Renal cortex interstitium (tissue), 11 donors: Measurements from ENCODE around the gene PRMT7. TPM values are rescaled to one million over a fixed set of nuclear protein-coding genes. Genes with fewer than 3 reads are reported as not detected.
"Not testable (repeated sequence)": the region's sequence is repeated elsewhere in the genome, so short reads cannot be mapped to it uniquely, and the experiment has no call there.

Experiments used
- DNase-seq, 11 donors: peaks; one replicate each; pipeline ENCODE4 v3.0.0-alpha.2; 2013; ENCODE audit warnings: low read depth in 9 of 11, low spot score in 4 of 11; ENCODE audit errors: extremely low read depth in 1 of 11
- polyA plus RNA-seq, 3 donors: library from polyadenylated mRNA; unstranded; fragments of 120-200 nt; gene quantifications; one replicate each; pipeline ENCODE4 v1.2.1, GENCODE V29; 2013; ENCODE audit not compliant: insufficient read length in 3 of 3

The PRMT7 gene
- polyA plus RNA-seq, 3 donors = 51.2 to 64.2 (median 52.5) TPM

DNA sequence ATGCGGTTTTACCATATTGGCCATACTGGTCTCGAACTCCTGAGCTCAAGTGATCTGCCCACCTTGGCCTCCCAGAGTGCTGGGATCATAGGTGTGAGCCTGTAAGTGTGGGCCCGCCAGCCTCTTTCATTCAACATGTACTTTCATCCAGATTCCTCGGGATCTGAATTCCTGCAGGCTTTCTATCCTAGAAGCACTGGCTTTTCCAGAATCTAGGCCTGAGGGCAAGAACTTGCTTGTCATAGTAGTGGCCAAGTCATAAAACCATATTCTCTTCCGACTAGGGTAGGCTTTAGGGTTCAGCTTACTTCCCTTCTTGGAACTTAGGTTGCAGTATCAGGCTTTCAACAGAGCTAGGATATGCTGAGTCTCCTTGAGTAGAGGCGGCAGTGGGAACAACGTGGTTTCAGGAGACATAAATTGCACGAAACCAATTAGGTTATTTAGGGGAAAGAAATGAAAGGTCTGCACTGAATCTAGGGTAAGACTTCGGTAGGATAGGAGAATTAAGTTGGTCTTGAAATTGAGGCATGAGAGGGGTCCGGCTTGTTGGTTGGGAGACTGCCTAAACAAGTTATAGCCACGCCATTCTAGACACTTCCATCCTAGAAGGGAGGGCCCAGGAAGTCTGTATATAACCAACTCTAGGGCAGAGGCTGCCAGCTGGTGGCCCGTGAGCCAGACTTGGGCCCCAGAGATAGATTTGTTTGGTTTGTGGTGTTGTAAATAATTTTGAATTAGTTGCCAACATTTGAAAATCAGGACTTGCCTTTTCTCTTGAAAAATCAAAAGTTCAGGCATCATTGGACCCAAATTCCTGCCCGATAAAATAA is 30.9 kb upstream of the PRMT7 start:
- no peak for DNase-seq

DNA sequence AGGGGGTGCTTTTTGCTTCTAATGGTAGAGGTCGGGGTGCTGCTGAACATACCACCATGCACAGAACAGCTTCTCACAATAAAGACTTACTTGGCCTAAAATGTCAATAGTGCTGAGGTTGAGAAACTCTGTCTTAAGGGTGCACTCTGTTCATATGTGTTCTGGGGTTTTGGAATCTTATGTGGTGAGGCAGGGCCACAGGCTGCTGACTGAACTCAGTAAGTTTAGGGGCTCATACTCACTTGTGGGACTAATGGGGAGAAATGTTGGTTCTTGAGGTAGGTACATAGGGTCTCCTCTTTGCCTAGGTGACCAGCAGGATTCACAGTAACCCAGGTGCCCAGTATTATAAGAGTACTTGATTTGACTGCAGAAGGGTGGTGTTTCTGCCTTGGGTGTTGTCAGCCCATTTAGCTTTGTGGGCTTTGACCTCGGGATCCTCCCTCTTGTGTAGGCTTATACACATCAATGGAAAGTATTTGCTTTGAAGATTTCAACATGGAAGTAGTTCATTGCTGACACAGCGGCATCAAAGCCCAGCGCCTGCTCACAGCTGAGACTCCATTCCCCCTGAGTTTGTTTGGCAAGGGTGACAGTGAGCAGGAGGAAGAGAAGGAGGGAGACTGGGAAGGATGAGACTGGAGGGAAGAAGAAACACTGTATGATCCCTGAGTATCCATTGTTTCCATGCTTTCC is 29.3 kb upstream of the PRMT7 start:
- no peak for DNase-seq

DNA sequence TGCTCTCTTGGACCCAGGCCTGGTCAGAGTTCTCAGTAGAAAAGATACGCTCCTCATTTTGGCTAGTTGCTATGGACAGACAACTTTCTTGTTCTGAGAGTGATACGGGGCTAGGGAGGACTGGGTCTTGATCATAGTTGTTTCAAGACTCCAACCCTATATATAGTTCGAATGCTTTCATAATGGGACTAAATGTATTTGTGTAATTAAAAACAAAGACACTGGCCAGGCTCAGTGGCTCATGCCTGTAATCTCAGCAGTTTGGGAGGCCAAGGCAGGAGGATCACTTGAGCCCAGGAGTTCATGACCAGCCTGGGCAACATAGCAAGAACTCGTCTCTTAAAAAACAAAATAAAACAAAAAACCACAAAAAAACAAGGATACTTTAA is 28.8 kb upstream of the PRMT7 start:
- DNase-seq = no peak

DNA sequence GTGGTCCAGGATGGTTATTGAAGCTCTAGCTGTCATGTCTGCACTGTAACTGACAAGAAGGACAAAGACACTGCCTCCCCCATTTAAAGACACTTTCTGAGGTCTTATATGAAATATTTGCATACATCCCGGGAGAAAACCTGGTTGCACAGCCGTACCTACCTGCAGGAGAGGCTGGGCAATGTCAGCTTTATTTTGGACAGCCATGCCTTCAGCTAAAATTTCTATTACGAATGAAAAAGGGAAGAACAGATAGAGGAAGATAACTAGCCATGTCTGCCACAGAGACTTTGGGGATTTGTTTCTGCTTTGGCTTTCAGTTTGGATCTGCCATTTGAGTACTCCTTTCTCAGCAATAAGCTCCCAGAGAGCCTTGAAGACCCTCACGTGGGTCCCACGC is 27.5 kb upstream of the PRMT7 start:
- no peak for DNase-seq

DNA sequence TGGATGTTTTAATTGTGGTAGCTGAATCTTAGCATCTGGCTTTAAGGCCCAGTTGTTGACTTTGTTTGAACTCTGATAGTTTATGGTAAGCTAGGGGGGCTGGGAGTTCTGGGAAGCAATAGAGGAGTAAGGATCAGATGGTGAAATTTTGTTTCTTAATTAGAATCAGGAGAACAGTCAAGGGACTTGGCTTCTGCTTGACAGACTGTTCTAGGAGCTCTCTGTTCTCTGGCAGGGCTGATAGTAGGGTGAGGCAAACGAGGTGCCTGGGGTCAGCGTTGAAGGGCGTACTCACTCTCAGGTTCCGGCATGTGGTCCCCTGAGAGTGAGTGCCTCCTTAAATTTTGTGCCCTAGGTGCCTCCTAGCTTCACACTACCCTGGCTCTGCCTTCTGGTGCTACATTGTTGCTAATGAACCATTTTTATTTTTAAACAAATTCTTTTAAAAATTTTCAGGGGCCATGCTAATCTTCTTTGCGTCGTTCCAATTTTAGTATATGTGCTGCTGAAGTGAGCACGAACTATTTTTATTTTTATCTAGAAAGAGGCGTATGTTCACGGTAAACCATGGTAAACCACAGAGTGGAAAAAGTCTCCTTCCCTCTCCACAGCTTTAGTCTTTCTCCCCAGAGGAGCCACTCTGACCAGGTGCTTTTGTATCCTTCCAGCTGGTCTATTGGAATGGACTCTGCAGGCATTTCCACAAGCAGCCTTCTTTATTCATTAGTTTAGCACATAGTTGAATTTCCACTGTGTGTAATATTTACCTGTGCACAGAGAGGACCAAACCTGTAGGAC is 26.8 kb upstream of the PRMT7 start:
- DNase-seq = no peak

DNA sequence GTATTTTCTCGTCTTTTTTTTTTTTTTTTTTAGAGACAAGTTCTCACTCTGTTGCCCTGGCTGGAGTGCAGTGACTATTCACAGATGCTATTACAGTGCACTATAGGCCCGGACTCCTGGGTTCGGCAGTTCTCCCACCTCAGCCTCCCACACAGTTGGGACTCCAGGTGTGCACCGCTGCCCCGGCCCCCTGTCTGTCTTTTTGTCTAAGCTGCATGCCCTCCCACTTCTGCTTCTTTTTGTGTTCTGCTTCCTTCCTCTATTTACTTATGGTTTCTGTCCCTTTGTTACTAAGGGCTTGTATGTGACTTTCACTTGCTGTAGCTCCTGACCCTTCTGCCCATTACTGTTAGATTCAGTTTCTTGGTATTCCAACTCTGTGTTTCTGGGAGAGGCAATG is 26.0 kb upstream of the PRMT7 start:
- no peak for DNase-seq

DNA sequence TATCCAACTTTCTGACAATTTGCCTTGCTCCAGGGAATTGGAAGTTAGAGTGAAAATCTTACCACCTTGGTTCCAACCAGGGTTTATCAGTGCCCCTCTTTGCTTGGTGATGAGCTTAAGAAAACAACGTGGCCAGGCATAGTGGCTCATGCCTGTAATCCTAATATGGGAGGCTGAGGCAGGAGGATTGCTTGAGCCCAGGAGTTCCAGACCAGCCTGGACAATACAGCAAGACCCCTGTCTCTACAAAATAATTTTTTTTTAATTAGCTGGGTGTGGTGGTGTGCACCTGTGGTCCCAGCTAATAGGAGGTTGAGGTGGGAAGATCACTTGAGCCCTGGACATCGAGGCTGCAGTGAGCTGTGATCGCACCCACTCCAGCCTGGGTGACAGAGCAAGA is 25.1 kb upstream of the PRMT7 start:
- no peak for DNase-seq

DNA sequence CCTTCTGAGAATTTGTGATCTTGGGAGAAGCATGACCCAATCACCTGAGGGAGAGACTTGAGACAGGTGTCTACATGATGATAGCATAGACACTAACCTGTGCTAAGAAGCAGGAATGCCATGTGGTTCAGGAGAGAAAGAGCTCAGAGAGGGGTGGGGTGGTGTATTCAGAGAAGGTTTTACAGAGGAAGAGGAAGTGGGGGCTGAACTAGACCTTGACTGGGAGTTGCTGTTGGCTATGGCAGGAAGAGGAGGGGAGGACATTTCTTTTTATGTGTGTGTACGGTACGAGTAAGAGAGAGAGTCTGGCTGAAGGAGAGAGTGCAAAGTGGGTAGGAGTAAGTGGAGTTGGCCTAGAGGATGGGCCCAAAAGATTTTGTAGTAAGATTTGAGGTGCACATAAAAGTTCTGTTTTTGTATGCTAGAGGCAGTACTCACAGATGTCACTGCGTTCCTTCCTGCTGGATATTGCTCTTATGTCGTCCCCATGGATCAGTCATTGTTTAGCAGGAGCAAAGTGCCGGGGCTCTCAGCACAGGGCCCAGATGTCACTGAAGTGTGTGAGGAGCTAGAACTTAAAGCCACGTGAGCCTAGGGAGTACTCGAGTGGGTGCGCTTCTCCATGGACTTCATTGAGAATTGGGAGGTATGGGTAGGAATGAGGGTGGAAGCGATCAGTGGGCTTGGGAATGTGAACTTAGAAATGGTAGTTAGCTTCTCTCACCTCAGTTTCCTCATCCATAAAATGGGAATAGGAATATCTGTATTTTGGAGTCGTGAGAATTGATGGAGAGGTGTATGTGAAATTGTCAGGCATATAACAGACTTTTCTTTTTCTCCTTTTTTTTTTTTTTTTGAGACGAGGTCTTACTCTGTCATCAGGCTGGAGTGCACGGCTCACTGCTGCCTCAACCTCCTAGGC is 24.4 kb upstream of the PRMT7 start:
- no peak for DNase-seq

DNA sequence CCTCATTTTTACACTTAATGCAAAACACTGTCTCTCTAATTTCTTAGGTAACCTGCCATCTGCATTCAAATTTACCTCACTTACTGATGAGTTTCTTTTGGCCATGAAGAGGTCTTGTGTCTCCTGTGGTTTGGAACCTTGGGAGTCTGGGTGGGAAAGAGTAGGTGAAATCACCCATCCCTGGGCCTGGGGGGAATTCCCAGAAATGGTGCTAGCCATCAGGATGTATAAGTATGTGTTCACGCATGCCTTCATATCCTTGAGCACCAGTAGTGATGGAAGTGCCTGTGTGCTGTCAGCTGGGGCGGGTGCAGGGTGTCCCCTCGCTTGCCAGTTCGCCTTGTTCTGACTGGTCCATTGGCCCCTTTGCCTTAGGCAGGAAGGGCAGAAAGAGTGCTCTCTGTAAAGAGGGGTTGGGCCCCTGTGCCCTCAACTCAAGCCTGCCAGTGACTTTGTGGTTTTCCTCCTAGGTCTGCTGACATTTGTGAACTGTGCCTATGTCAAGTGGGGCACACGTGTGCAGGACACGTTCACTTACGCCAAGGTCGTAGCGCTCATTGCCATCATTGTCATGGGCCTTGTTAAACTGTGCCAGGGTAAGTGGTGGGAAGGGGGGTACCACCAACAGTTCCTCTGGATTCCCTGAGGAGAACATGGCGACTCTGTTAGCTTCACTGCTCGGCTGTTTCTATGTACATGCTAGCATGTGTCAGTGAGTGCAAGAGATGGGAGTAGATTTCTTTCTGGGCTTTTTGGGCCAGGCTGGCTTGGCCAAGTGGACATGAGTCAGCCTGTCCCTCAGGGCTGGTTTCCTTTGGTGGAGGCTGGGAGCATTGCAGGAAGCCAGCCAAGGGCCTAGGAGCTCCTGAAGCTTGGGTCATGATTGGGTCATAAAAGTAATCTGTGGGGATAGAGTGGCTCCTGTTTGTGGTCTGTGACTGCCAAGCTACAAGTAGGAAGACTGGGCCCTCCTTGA is 23.3 kb upstream of the PRMT7 start:
- DNase-seq = no peak

DNA sequence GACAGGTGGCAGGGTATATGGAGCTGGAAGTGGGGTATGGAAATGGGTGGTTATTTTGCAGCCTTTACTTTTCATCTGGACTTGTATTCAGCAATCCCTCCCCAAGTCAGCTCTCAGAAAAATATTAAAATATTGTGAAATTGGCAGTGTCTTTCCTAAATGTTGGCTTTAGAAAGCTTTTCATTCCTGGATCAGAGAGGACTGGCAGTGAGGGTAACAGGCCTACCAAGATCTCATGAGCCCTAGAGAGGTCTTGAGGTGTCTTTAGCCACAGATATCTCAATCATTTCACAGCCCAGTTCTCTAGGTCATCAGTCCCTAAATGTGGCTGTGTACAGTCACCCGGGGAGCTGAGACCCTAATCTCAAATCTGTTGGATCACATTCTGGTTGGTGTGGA is 22.6 kb upstream of the PRMT7 start:
- DNase-seq = no peak

DNA sequence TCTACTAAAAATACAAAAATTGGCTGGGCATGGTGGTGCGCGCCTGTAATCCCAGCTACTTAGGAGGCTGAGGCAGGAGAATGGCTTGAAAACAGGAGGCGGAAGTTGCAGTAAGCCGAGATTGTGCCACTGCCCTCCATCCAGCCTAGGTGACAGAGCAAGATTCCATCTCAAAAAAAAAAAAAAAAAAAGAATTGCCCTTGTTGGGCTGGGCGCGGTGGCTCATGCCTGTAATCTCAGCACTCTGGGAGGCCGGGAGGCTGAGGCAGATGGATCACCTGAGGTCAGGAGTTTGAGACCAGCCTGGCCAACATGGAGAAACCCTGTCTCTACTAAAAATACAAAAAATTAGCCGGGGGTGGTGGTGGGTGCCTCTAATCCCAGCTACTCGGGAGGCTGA is 22.0 kb upstream of the PRMT7 start:
- not testable (repeated sequence) for DNase-seq

DNA sequence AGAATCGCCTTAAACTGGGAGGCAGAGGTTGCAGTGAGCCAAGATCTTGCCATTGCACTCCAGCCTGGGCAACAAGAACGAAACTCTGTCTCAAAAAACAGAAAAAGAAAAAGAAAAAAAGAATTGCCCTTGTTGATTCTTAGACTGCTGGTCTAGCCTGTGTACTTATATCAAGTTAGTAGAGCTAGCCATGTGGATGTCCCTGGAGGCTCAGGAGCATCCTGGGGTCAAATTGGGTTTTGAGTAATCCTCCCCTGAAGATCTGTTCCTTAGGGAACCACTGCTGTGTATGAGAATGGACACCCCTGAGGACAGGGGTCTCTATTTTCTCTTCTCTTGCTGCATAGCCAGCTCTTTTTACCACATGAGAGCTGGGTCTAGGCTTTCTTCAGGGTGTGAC is 21.6 kb upstream of the PRMT7 start:
- no peak for DNase-seq

DNA sequence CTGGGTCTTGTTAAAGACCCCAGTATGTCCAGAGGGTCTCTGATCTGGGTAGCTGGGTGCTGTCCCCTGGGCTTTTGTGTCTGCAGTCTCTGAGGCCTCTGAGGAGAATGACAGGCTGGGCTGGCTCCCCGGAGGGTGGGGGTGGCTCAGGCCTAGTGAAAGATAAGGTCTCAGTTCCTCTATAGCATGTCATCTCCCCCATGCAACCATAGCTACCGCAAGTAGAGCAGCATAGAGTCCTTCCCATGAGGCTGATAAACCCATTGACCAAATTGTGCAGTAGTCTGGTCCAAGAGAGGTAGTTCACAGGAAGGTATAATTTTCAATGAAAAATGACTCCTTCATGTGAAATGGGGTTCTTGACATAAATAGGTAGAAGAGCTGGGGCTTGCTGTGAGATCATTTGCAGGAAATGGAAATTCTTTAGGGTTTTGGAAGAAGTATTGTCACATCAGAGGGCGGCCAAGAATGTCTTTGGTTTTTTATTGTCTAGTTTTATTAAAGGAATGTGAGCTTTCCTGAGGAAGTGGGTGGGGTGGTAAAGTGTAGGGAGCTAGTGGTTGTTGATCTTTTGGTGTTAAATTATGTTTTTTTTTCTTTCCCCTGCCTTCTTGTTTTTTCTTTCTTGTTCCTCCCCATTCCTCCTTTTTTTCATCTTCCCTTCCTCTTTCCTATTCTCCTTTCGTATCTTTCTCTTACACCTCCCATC is 21.0 kb upstream of the PRMT7 start:
- DNase-seq = no peak

DNA sequence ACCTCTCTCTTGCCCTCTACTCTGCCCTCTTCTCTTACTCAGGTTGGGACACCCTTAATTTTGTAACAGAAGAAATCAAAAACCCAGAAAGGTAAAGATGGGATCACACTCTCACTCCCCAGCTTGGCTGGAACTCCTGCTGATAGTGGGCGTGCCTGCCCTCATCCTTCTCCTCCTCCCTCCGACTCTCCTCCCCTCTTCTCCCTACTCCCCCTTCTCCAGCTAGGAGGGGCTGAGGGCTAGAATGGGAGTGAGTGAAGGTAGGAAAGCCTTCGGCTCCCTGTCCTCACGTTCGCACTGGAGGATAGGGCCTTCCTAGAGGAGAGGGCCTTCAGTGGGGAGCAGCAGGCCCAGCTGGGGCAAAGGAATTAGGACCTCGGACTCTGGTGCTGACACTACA is 20.4 kb upstream of the PRMT7 start:
- no peak for DNase-seq

DNA sequence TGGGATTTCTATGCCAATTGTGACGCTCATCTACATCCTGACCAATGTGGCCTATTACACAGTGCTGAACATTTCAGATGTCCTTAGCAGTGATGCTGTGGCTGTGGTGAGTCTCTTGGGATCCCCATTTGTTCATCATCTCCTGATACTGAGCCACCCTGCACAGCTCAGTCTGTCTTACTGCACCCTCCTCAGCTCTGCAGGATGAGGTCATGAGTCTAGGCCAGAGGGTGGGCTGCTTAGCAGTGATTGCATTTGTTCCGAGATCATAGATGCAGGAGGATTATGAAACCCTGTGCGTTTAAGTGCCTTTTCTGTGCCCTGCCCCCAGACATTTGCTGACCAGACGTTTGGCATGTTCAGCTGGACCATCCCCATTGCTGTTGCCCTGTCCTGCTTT is 19.6 kb upstream of the PRMT7 start:
- no peak for DNase-seq

DNA sequence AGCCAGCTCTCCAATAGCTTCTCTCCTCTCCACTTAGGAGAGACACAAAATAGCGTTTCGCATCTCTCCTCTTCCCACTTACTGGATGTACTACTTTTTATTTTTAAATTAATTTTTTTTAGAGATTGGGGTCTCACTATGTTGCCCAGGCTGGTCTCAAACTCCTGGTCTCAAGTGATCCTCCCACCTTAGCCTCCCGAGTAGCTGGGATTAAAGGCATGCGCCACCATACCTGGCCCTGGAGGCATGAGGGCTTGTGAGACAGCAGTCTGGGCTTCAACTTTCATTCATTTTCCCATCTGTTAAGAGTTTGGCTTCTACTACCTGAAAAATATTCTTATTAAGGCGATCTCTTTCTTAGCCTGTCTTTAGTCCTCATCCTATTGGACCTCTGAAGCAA is 18.4 kb upstream of the PRMT7 start:
- DNase-seq = no peak

DNA sequence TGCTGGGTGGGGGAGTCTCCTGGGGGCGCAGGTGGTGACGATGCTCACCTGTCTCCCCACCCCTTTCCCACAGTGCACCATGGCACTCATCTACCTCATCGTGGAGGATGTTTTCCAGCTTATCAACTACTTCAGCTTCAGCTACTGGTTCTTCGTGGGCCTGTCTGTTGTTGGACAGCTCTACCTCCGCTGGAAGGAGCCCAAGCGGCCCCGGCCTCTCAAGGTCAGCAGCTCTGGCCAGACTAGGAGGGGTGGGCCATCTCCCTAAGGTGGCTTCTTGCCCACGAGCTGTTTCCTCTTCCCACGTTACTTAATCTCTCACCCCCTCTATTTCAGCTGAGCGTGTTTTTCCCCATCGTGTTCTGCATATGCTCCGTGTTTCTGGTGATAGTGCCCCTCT is 14.5 kb upstream of the PRMT7 start:
- DNase-seq = no peak
